Epithelial cell of esophagus (primary cell): Measurements from ENCODE around the gene HSPA14.
A peak's percentile ranks its signal among the peaks of the same experiment; 100 is the strongest.
"Not testable (repeated sequence)": the region's sequence is repeated elsewhere in the genome, so short reads cannot be mapped to it uniquely, and the experiment has no call there.

Source experiments
- DNase-seq: peaks from one replicate; pipeline ENCODE4 v3.0.0; 2010; ENCODE audit warnings: low read depth
- H3K4me3 ChIP-seq: 2 replicates; pipeline ENCODE4 v1.5.1; 2011; ENCODE audit warnings: mild to moderate bottlenecking, low read length, control low read depth
- TF ChIP-seq, protein P1 (sequence below): IDR thresholded peaks from 2 replicates; pipeline ENCODE4 v1.5.1; 2011; ENCODE audit warnings: low read depth, mild to moderate bottlenecking, low read length, control low read depth, inconsistent platforms; ENCODE audit not compliant: insufficient read depth; ENCODE audit errors: missing control alignments

HSPA14 gene

DNA sequence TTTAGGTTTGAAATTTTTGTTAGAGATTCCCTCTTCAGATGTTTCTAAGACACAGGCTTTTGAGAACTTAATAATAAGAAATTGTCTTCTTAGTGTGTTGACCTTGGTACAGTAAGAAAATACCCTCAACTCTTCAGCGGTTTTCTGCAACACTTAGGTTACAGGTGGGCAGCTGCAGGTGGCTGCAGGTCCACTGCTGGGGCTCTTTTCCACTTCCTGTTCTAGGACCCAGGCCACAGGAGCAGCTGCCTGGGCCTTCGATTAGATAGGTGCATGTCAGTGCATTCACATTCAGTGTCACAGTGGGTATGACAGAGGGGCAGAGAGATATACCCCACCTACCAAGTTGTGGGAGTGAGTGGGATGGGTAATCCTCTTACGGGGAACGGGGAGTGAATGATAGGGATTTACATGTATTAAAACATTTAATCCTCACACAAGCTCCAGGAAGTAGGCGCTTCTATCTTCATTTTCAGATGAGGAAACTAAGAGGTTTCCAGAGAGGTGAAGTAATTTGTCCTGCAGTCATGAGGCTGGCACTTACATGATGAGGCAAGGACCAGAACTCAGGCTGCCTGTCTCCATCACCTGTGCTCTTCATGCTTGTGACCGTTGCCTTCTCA lies 20.3 kb downstream of the HSPA14 start:
- no peak for DNase-seq
- H3K4me3 ChIP-seq, result no peak overlapping the region
- TF ChIP-seq, protein P1, sequence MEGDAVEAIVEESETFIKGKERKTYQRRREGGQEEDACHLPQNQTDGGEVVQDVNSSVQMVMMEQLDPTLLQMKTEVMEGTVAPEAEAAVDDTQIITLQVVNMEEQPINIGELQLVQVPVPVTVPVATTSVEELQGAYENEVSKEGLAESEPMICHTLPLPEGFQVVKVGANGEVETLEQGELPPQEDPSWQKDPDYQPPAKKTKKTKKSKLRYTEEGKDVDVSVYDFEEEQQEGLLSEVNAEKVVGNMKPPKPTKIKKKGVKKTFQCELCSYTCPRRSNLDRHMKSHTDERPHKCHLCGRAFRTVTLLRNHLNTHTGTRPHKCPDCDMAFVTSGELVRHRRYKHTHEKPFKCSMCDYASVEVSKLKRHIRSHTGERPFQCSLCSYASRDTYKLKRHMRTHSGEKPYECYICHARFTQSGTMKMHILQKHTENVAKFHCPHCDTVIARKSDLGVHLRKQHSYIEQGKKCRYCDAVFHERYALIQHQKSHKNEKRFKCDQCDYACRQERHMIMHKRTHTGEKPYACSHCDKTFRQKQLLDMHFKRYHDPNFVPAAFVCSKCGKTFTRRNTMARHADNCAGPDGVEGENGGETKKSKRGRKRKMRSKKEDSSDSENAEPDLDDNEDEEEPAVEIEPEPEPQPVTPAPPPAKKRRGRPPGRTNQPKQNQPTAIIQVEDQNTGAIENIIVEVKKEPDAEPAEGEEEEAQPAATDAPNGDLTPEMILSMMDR, result no peak

DNA sequence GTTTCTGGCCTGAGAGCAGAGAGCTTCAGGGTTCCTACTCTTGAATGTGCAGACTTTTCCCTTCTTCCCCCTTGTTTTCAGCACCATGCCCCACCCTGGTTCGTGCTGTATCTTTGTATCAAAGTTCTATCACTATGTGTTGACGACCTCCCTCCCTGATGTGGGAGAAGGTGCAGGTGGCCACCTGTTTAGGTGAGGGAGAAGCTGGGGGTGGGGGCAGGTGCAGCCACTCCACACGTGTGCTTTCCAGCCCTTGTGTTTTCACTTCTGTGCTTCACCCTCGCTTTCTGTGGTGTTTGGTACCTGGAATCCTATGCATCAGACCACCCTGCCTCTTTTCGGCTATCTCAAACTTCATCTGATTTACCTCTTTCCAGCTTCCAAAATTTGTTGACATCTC lies 20.9 kb downstream of the HSPA14 start:
- TF ChIP-seq, protein P1, result no peak
- no peak overlapping the region for H3K4me3 ChIP-seq
- no peak for DNase-seq

GRCh38 chr10:14859775-14860174 lies 21.7 kb downstream of the HSPA14 start:
- H3K4me3 ChIP-seq, result no peak overlapping the region
- TF ChIP-seq, protein P1, result no peak
- no peak for DNase-seq

DNA sequence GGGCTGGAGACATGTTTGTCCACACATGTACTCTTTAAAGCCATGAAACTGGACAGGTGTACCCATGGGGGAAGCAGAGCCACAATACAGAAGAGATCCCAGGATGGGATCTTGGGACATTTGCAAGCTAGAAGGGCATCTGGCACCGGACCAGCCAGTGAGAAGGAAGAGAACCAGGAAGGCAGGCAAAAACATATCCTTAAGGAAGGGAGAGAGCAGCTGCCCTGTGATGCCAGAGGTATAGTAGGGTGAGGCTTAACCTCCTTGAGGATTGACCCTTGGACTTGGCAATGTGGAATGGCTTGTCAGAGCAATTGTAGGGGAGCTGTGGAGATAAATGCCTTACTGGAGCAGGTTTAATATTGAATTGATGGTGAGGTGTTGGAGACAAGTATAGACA lies 22.7 kb downstream of the HSPA14 start:
- no peak overlapping the region for H3K4me3 ChIP-seq
- no peak for DNase-seq
- TF ChIP-seq, protein P1, result no peak

DNA sequence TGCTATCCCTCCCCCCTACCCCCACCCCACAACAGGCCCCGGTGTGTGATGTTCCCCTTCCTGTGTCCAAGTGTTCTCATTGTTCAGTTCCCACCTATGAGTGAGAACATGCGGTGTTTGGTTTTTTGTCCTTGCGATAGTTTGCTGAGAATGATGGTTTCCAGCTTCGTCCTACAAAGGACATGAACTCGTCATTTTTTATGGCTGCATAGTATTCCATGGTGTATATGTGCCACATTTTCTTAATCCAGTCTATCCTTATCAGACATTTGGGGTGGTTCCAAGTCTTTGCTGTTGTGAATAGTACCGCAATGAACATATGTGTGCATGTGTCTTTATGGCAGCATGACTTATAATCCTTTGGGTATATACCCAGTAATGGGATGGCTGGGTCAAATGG lies 26.4 kb downstream of the HSPA14 start:
- not testable (repeated sequence) for H3K4me3 ChIP-seq, DNase-seq

DNA sequence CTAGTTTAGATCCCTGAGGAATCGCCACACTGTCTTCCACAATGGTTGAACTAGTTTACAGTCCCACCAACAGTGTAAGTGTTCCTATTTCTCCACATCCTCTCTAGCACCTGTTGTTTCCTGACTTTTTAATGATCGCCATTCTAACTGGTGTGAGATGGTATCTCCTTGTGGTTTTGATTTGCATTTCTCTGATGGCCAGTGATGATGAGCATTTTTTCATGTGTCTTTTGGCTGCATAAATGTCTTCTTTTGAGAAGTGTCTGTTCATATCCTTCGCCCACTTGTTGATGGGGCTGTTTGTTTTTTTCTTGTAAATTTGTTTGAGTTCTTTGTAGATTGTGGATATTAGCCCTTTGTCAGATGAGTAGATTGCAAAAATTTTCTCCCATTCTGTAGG lies 26.8 kb downstream of the HSPA14 start:
- DNase-seq, H3K4me3 ChIP-seq: not testable (repeated sequence)

GRCh38 chr10:14873090-14873760 lies 35.1 kb downstream of the HSPA14 start:
- peak; percentile 36 for DNase-seq
- H3K4me3 ChIP-seq, result no peak overlapping the region
- TF ChIP-seq, protein P1, result no peak

DNA sequence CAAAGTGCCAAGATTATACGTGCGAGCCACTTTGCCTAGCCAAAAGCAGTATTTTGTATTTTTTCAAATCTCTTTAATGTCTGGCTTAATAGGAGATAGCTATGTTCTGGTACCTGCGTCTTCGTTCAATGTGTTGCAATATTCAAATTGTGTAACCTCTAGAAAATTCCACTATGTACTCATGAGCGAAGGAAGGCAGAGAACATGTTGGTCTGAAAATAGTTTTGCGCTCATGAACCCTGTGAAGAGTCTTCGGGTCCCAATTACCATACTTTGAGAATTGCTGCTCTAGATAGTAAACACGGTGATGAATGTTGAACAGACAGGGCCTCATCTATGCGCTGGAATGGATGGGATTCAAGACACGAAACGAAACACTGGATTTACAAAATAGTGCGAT lies 37.8 kb downstream of the HSPA14 start:
- no peak overlapping the region for H3K4me3 ChIP-seq
- no peak for DNase-seq
- TF ChIP-seq, protein P1, result no peak
